HG03571 (cell line): ENCODE results near the gene B3GALT4.

Source experiments
- ATAC-seq: cut with Tn5 transposase; IDR thresholded peaks from one replicate; pipeline ENCODE4 v1.9.1; 2021; ENCODE audit not compliant: unreplicated experiment

Gene B3GALT4

GRCh38 chr6:33314515-33314942 lies 37.6 kb downstream of the B3GALT4 start:
- ATAC-seq, result no peak

GRCh38 chr6:33314943-33315792 lies 38.2 kb downstream of the B3GALT4 start:
- ATAC-seq, result no peak

- ATAC-seq, result no peak
These were observed 39.1 kb downstream of the B3GALT4 start for GRCh38 chr6:33315793-33316602.

GRCh38 chr6:33316603-33317418 lies 39.9 kb downstream of the B3GALT4 start:
- no peak for ATAC-seq

GRCh38 chr6:33317419-33317668 lies 40.4 kb downstream of the B3GALT4 start:
- no peak for ATAC-seq

- peak; percentile 36 for ATAC-seq
These were observed 40.9 kb downstream of the B3GALT4 start, which contains the start of gene ZBTB22 for GRCh38 chr6:33317669-33318425. TSS of gene ZBTB22 (minus strand) at chr6:33317744. CDS start at chr6:33316916, 828 bp downstream.

- no peak for ATAC-seq
These were observed 41.6 kb downstream of the B3GALT4 start for GRCh38 chr6:33318426-33319073.

- no peak for ATAC-seq
These were observed 43.0 kb downstream of the B3GALT4 start for GRCh38 chr6:33319939-33320314.

GRCh38 chr6:33320315-33321181 lies 43.6 kb downstream of the B3GALT4 start:
- no peak for ATAC-seq

- ATAC-seq, result no peak
These were observed 44.3 kb downstream of the B3GALT4 start for GRCh38 chr6:33321227-33321626.

- ATAC-seq, result no peak
These were observed 46.7 kb downstream of the B3GALT4 start for GRCh38 chr6:33323623-33323948.

GRCh38 chr6:33324125-33324524 lies 47.2 kb downstream of the B3GALT4 start:
- no peak for ATAC-seq
